ENCODE data around the gene EEF1AKMT3.

GRCh38 chr12:57751432-57751787, 21.0 kb upstream of the EEF1AKMT3 start:
- TF ChIP-seq, protein P1, sequence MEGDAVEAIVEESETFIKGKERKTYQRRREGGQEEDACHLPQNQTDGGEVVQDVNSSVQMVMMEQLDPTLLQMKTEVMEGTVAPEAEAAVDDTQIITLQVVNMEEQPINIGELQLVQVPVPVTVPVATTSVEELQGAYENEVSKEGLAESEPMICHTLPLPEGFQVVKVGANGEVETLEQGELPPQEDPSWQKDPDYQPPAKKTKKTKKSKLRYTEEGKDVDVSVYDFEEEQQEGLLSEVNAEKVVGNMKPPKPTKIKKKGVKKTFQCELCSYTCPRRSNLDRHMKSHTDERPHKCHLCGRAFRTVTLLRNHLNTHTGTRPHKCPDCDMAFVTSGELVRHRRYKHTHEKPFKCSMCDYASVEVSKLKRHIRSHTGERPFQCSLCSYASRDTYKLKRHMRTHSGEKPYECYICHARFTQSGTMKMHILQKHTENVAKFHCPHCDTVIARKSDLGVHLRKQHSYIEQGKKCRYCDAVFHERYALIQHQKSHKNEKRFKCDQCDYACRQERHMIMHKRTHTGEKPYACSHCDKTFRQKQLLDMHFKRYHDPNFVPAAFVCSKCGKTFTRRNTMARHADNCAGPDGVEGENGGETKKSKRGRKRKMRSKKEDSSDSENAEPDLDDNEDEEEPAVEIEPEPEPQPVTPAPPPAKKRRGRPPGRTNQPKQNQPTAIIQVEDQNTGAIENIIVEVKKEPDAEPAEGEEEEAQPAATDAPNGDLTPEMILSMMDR (IDR thresholded peaks at IDR 0.05; ENCODE audit: low read depth, low read length, missing input control), result no peak
- TF ChIP-seq RAD21 (IDR thresholded peaks at IDR 0.05), result no peak

Measured in liver (tissue), 3 donors.